HFFc6 (cell line): ENCODE measurements around the gene PCED1A. TPM values are rescaled to one million over a fixed set of nuclear protein-coding genes. Genes with fewer than 3 reads are reported as not detected.

Source experiments
- DNase-seq: peaks from one replicate; pipeline ENCODE4 v3.0.0-alpha.2; 2018
- H3K27ac Mint-ChIP-seq: 2 replicates; pipeline ENCODE4 v1.8.0; 2020; ENCODE audit warnings: mild to moderate bottlenecking, mixed read lengths
- H3K27me3 Mint-ChIP-seq: 2 replicates; pipeline ENCODE4 v1.8.0; 2021; ENCODE audit warnings: mild to moderate bottlenecking, moderate library complexity, mixed read lengths; ENCODE audit not compliant: insufficient read depth
- H3K36me3 Mint-ChIP-seq: 2 replicates; pipeline ENCODE4 v1.8.0; 2021; ENCODE audit warnings: low read depth, mixed read lengths
- H3K4me1 Mint-ChIP-seq: 2 replicates; pipeline ENCODE4 v1.8.0; 2020; ENCODE audit warnings: low read depth, mixed read lengths
- H3K4me3 Mint-ChIP-seq: 2 replicates; pipeline ENCODE4 v1.8.0; 2020; ENCODE audit warnings: mild to moderate bottlenecking, moderate library complexity, mixed read lengths
- H3K9me3 Mint-ChIP-seq: 2 replicates; pipeline ENCODE4 v1.8.0; 2020; ENCODE audit warnings: mild to moderate bottlenecking, mixed read lengths
- total RNA-seq, 6 experiments: library from RNA; stranded (reverse); fragmentation: NEBNext Ultra II Directional; extraction: Animal tissue kit (Norgen Biotek cat#: 25700); gene quantifications; 2 replicates in 1 of 6; 3 replicates in 5 of 6; pipeline ENCODE4 v1.2.3, GENCODE V29; 2021
- TF ChIP-seq, protein P1 (sequence below): fragments of 200-600 bp; sonication (generic); IDR thresholded peaks from 2 replicates; pipeline ENCODE4 v1.5.0; 2021; ENCODE audit warnings: antibody characterized with exemption, mild to moderate bottlenecking

PCED1A gene
- total RNA-seq, 6 experiments from 2014 or later = 22.0 to 24.8 (median 23.8) TPM

DNA sequence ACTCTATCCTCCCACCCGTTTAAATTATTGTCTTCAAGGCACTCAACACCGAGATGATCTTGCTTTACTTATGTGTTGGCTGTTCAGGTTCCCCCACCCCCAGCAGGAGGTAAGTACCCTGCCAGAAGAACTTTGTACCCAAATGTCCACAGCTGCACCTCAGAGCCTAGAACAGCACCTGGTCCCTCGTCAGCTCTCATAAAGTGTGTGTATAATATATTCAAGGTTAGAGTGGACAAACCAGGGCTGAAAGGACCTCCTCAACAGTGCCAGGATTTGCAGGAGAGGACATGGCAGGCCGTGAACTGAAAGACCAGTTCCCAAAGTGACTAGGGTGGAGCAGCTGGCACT is 34.1 kb downstream of the PCED1A start:
- H3K27me3 Mint-ChIP-seq = peaks cover 40% of the 10 kb centered on the region
- no peak for DNase-seq

DNA sequence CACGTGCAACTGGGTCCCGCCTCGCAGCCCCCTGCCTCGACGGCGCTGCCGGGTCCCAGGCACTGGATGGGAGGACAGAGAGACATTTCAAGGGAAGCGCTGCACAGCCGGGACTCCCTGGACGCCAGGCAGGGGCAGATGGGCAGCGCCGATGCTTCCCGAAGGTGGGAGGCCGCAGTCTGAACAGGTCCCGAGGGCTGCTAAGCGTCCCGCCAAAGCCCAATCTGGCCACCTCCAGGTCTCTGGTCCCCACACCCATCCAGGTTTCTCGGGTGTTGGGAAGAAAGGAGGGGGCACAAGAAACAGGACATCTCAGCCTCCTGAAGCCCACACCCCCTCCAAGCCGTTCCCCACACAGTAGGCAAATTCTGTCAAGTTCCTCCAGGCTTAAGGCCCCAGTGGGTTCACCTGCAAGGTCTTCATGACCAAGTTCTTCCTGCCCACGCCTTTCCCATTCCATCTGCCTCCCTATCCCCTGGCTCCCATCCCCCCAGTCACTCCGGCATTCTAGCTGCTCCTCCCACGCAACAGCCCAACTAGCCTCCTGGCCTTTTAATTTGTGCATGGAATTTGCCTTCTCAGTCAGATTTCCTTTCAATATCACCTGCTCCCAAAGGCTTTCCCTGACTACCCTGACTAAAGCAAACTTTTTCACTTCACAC is 34.6 kb downstream of the PCED1A start:
- Mint-ChIP-seq H3K36me3 (peaks cover 6% of the 10 kb centered on the region; the same call in 1 of the 2 replicates), H3K27me3 (peaks cover 46% of the 10 kb centered on the region), H3K4me3 (no peak overlapping the region), H3K9me3 (no peaks in the 10 kb centered on the region; the same call in 1 of the 2 replicates), H3K4me1 (peaks cover 10% of the 10 kb centered on the region; the same call in 1 of the 2 replicates), H3K27ac (no peak overlapping the region)
- TF ChIP-seq, protein P1, sequence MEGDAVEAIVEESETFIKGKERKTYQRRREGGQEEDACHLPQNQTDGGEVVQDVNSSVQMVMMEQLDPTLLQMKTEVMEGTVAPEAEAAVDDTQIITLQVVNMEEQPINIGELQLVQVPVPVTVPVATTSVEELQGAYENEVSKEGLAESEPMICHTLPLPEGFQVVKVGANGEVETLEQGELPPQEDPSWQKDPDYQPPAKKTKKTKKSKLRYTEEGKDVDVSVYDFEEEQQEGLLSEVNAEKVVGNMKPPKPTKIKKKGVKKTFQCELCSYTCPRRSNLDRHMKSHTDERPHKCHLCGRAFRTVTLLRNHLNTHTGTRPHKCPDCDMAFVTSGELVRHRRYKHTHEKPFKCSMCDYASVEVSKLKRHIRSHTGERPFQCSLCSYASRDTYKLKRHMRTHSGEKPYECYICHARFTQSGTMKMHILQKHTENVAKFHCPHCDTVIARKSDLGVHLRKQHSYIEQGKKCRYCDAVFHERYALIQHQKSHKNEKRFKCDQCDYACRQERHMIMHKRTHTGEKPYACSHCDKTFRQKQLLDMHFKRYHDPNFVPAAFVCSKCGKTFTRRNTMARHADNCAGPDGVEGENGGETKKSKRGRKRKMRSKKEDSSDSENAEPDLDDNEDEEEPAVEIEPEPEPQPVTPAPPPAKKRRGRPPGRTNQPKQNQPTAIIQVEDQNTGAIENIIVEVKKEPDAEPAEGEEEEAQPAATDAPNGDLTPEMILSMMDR = no peak
- DNase-seq = no peak

More for the DNA sequence above, 34.1 kb downstream of the PCED1A start:
- TF ChIP-seq, protein P1 = no peak
- H3K4me3 Mint-ChIP-seq = no peak overlapping the region
- H3K36me3 Mint-ChIP-seq = peaks cover 4% of the 10 kb centered on the region; the same call in 1 of the 2 replicates
- H3K9me3 Mint-ChIP-seq = peaks cover 5% of the 10 kb centered on the region
- peaks cover 6% of the 10 kb centered on the region; the same call in 1 of the 2 replicates for H3K4me1 Mint-ChIP-seq
- no peak overlapping the region for H3K27ac Mint-ChIP-seq

DNA sequence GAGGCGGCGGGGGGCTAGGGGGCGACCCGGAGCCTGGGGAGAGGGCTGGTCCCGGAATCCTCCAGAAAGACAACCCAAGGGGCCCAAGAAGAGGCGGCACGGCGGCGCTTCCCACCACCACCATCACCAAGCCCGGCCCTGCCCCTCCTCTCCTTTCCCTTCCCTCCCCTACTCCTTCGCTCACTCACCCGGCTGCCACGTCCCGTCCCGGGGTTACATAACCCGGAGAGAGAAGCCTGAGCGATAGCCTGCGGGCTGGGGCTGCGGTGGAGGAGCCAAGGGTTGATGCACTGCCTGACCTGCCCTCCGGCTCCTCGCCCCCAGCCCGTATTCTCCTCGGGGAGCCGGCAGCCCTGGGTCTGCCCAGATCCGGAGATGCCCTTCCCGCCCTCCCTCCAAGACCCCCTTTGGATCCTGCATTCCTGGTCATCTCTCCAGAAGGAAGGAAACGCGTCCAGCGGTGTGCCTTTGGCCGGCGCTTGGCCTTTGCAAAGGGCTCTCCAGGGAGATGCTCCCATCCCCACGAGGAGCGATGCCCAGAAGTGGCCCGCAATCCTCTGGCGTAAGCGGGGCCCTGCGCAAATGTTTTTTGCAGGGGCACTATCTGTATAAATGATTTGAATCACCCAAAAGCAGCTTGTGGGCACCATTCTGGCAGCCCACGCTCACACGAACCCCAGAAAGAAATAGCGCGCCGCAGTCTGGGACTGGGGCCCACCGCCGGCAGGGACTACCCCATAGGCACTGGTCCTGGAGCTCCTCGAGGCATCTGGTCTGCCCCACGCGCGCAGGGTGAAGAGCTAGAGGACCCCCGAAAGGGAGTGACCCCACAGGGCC is 35.4 kb downstream of the PCED1A start:
- Mint-ChIP-seq H3K4me1 (peaks cover 14% of the 10 kb centered on the region), H3K27me3 (peaks cover 49% of the 10 kb centered on the region), H3K36me3 (peaks cover 6% of the 10 kb centered on the region; the same call in 1 of the 2 replicates), H3K4me3 (no peak overlapping the region), H3K9me3 (peaks cover under 1% of the 10 kb centered on the region; the same call in 1 of the 2 replicates), H3K27ac (no peak overlapping the region)
- no peak for DNase-seq
- TF ChIP-seq, protein P1 = no peak

DNA sequence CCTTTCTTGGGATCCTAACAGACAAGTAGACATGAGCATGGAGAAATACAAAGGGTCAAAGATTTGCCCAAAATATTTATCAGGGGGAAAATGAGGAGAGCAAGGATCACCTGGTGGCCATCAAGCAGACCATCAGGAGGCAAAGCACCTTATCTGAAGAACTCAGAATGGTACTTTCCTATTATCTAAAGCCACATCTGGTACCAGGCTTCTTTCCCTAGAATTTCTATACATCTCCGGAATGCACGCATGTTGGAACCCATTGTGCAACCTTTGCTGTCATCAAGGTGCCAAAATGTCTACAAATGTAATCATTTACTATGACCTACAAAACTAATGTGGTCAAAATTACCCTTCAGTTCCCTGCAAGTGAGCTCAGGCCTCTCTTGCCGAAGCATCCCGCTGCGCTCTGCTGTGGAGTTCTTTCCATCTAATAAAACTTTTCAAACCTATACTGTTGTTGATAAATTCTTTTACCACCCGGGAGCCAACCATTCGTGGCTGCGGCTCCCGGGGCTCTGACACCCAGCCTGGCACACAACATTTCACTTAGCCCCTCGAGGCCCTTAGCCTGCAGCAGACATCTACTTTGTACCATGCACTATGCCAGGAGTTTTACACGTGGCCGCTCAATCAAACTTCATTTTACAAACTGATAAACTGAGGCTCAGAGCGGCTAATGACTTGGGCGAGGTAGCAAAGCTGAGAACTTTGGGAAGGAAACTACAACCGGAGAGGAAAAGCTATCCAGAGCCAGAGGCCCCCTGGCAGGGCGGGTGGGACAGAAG is 36.2 kb downstream of the PCED1A start:
- DNase-seq = no peak
- H3K4me3 Mint-ChIP-seq = no peak overlapping the region
- no peak overlapping the region for H3K27ac Mint-ChIP-seq
- H3K9me3 Mint-ChIP-seq = peaks cover 4% of the 10 kb centered on the region; the same call in 1 of the 2 replicates
- TF ChIP-seq, protein P1 = no peak
- H3K36me3 Mint-ChIP-seq = peaks cover 9% of the 10 kb centered on the region; the same call in 1 of the 2 replicates
- H3K27me3 Mint-ChIP-seq = peaks cover 54% of the 10 kb centered on the region
- peaks cover 22% of the 10 kb centered on the region for H3K4me1 Mint-ChIP-seq

DNA sequence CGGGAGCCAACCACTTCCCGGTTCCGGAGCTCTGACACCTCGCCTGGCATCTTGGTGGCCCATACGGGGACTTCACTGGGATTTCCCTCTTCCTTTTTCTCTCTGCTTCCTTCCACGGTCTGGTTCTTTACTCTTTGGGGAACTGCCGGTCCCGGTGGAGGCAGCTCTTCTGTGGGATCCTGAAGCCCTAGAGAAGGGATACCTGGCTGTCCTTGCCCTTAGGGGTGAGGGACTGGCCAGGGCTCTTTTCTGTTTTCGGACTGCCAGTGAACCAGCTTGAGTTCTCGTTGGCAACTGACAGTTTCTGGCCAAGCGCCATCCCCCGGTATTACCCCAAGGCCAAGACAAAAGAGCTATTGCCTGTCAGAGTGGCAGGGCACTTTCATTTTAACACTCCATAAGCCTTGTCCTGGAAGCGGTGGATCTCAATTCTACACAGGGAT is 39.1 kb downstream of the PCED1A start:
- H3K36me3 Mint-ChIP-seq = peaks cover 9% of the 10 kb centered on the region; the same call in 1 of the 2 replicates
- peaks cover 21% of the 10 kb centered on the region for H3K4me1 Mint-ChIP-seq
- H3K9me3 Mint-ChIP-seq = peaks cover 4% of the 10 kb centered on the region; the same call in 1 of the 2 replicates
- no peak overlapping the region for H3K4me3 Mint-ChIP-seq
- TF ChIP-seq, protein P1 = no peak
- peaks cover 50% of the 10 kb centered on the region for H3K27me3 Mint-ChIP-seq
- no peak overlapping the region for H3K27ac Mint-ChIP-seq
- DNase-seq = no peak
